ENCODE measurements around the gene SRGAP3.

- no peak for TF ChIP-seq CTCF (IDR thresholded peaks at IDR 0.05; ENCODE audit: low read length)
- TF ChIP-seq EZH2 (IDR thresholded peaks at IDR 0.05; ENCODE audit: borderline replicate concordance, low read length): no peak
Observed at GRCh38 chr3:9188583-9188982, 60.9 kb downstream of the SRGAP3 start.
